H9 (cell line): ENCODE results near the gene THAP4. TPM values are rescaled to one million over a fixed set of nuclear protein-coding genes. Genes with fewer than 3 reads are reported as not detected.

ENCODE experiments used
- DNase-seq: peaks from one replicate; pipeline ENCODE4 v3.0.0-alpha.2; 2017
- H2AFZ ChIP-seq: one replicate; pipeline ENCODE4 v1.6.1; 2013; ENCODE audit warnings: mild to moderate bottlenecking, low read length, control low read depth, moderate library complexity
- H2AK5ac ChIP-seq: 2 replicates; pipeline ENCODE4 v1.6.1; 2013; ENCODE audit warnings: low read length, control low read depth, mixed read lengths; ENCODE audit not compliant: insufficient read length
- H2BK120ac ChIP-seq: one replicate; pipeline ENCODE4 v1.6.1; 2013; ENCODE audit warnings: low read depth, mild to moderate bottlenecking, low read length, control low read depth, inconsistent platforms; ENCODE audit not compliant: poor library complexity, severe bottlenecking
- H2BK12ac ChIP-seq: 2 replicates; pipeline ENCODE4 v1.6.1; 2013; ENCODE audit warnings: low read length, control low read depth, mixed read lengths, low read depth; ENCODE audit not compliant: insufficient read length
- H2BK15ac ChIP-seq: 2 replicates; pipeline ENCODE4 v1.6.1; 2013; ENCODE audit warnings: low read depth, low read length, control low read depth
- H2BK20ac ChIP-seq: one replicate; pipeline ENCODE4 v1.6.1; 2013; ENCODE audit warnings: low read depth, mild to moderate bottlenecking, low read length, control low read depth, inconsistent platforms; ENCODE audit not compliant: poor library complexity, severe bottlenecking
- H2BK5ac ChIP-seq: 2 replicates; pipeline ENCODE4 v1.6.1; 2013; ENCODE audit warnings: low read length, control low read depth, mixed read lengths; ENCODE audit not compliant: insufficient read length
- H3K14ac ChIP-seq: 2 replicates; pipeline ENCODE4 v1.6.1; 2013; ENCODE audit warnings: low read length, control low read depth; ENCODE audit not compliant: insufficient read depth
- H3K18ac ChIP-seq: 2 replicates; pipeline ENCODE4 v1.6.1; 2013; ENCODE audit warnings: low read depth, mild to moderate bottlenecking, mixed read lengths, low read length, control low read depth; ENCODE audit not compliant: insufficient read length
- H3K23ac ChIP-seq: 2 replicates; pipeline ENCODE4 v1.6.1; 2013; ENCODE audit warnings: low read length, control low read depth, mixed read lengths, low read depth; ENCODE audit not compliant: insufficient read length
- H3K23me2 ChIP-seq: 2 replicates; pipeline ENCODE4 v1.6.1; 2013; ENCODE audit warnings: low read depth, mild to moderate bottlenecking, mixed read lengths, low read length, control low read depth; ENCODE audit not compliant: insufficient read length, poor library complexity, severe bottlenecking
- H3K27ac ChIP-seq: 2 replicates; pipeline ENCODE4 v1.5.1; 2013; ENCODE audit warnings: low read length, control low read depth, mixed read lengths, low read depth; ENCODE audit not compliant: insufficient read length
- H3K27me3 ChIP-seq: 2 replicates; pipeline ENCODE4 v1.6.1; 2013; ENCODE audit warnings: low read length, control low read depth, inconsistent platforms; ENCODE audit not compliant: insufficient read depth
- H3K4ac ChIP-seq: 2 replicates; pipeline ENCODE4 v1.6.1; 2013; ENCODE audit warnings: low read depth, mild to moderate bottlenecking, control low read depth, inconsistent platforms, low read length, moderate library complexity
- H3K4me1 ChIP-seq: 2 replicates; pipeline ENCODE4 v1.6.1; 2013; ENCODE audit warnings: low read length, control low read depth, inconsistent platforms; ENCODE audit not compliant: insufficient read depth
- H3K4me2 ChIP-seq: 2 replicates; pipeline ENCODE4 v1.6.1; 2013; ENCODE audit warnings: low read length, control low read depth, mixed read lengths; ENCODE audit not compliant: insufficient read length, insufficient read depth
- H3K56ac ChIP-seq: 2 replicates; pipeline ENCODE4 v1.6.1; 2013; ENCODE audit warnings: low read depth, mild to moderate bottlenecking, mixed read lengths, low read length, control low read depth; ENCODE audit not compliant: insufficient read length
- H3K79me1 ChIP-seq: 2 replicates; pipeline ENCODE4 v1.6.1; 2013; ENCODE audit warnings: low read depth, mild to moderate bottlenecking, moderate library complexity, low read length, control low read depth, inconsistent platforms; ENCODE audit not compliant: insufficient read depth, poor library complexity, severe bottlenecking
- H3K79me2 ChIP-seq: 2 replicates; pipeline ENCODE4 v1.6.1; 2013; ENCODE audit warnings: low read length, control low read depth, inconsistent platforms; ENCODE audit not compliant: insufficient read depth
- H3K9ac ChIP-seq: 2 replicates; pipeline ENCODE4 v1.6.1; 2013; ENCODE audit warnings: low read length, control low read depth, mixed read lengths; ENCODE audit not compliant: insufficient read length; ENCODE audit errors: extremely low read depth
- H3K9me3 ChIP-seq: one replicate; pipeline ENCODE4 v1.6.1; 2013; ENCODE audit warnings: low read depth, low read length, inconsistent platforms; ENCODE audit not compliant: control insufficient read depth
- H3T11ph ChIP-seq: one replicate; pipeline ENCODE4 v1.6.1; 2013; ENCODE audit warnings: mild to moderate bottlenecking, low read length, control low read depth, inconsistent platforms
- H4K20me1 ChIP-seq: one replicate; pipeline ENCODE4 v1.6.1; 2013; ENCODE audit not compliant: control insufficient read depth, insufficient read length, insufficient read depth
- H4K5ac ChIP-seq: 2 replicates; pipeline ENCODE4 v1.6.1; 2013; ENCODE audit warnings: low read depth, mild to moderate bottlenecking, mixed read lengths, low read length, control low read depth; ENCODE audit not compliant: insufficient read length
- H4K8ac ChIP-seq: replicated peaks from 2 replicates; pipeline ENCODE4 v1.6.1; 2013; ENCODE audit warnings: low read length, control low read depth, mixed read lengths, low read depth; ENCODE audit not compliant: insufficient read length
- H4K91ac ChIP-seq: 2 replicates; pipeline ENCODE4 v1.6.1; 2013; ENCODE audit warnings: low read depth, mild to moderate bottlenecking, moderate library complexity, mixed read lengths, low read length, control low read depth; ENCODE audit not compliant: insufficient read length
- H3K27ac Mint-ChIP-seq, 3 experiments: 2 replicates in 2 of 3; 3 replicates in 1 of 3; pipeline ENCODE4 v1.8.0; 2020 to 2021; ENCODE audit warnings: mixed read lengths in 3 of 3, mild to moderate bottlenecking in 1 of 3, moderate library complexity in 1 of 3
- H3K27me3 Mint-ChIP-seq: 2 replicates; pipeline ENCODE4 v1.8.0; 2021; ENCODE audit warnings: low read depth, mild to moderate bottlenecking, moderate library complexity, mixed read lengths
- H3K36me3 Mint-ChIP-seq, 3 experiments: 2 replicates in 2 of 3; 3 replicates in 1 of 3; pipeline ENCODE4 v1.8.0; 2020 to 2021; ENCODE audit warnings: low read depth in 3 of 3, mixed read lengths in 3 of 3; ENCODE audit not compliant: insufficient read depth in 1 of 3
- H3K4me1 Mint-ChIP-seq, 2 experiments: 2 replicates each; pipeline ENCODE4 v1.8.0; 2020; ENCODE audit warnings: mixed read lengths in 2 of 2
- H3K4me3 Mint-ChIP-seq, 2 experiments: 2 replicates in 1 of 2; 3 replicates in 1 of 2; pipeline ENCODE4 v1.8.0; 2020 to 2021; ENCODE audit warnings: mild to moderate bottlenecking in 2 of 2, mixed read lengths in 2 of 2, moderate library complexity in 1 of 2
- H3K9me3 Mint-ChIP-seq, 2 experiments: 2 replicates in 1 of 2; 3 replicates in 1 of 2; pipeline ENCODE4 v1.8.0; 2020; ENCODE audit warnings: mild to moderate bottlenecking in 2 of 2, mixed read lengths in 2 of 2, moderate library complexity in 1 of 2
- WGBS: extraction: QIAGEN DNeasy Blood & Tissue Kit; methylation state at CpG from one replicate; pipeline ENCODE4 v1.1.7; 2013; ENCODE audit warnings: missing lambda C conversion rate, low lambda C conversion rate, mixed read lengths; ENCODE audit not compliant: insufficient read length; ENCODE audit errors: extremely low coverage; 5-methylcytosine and 5-hydroxymethylcytosine counted together
- total RNA-seq: library from RNA; stranded (reverse); gene quantifications from 2 replicates; pipeline ENCODE4 v1.2.1, GENCODE V29; 2021
- TF ChIP-seq, protein P1 (sequence below): fragments of 200-600 bp; sonication (generic); conservative IDR thresholded peaks from 3 replicates; pipeline ENCODE4 v1.8.0; 2021; ENCODE audit warnings: antibody characterized with exemption, mild to moderate bottlenecking

THAP4 gene
- total RNA-seq, 1 experiment from 2014 or later, result 70.6 TPM

DNA sequence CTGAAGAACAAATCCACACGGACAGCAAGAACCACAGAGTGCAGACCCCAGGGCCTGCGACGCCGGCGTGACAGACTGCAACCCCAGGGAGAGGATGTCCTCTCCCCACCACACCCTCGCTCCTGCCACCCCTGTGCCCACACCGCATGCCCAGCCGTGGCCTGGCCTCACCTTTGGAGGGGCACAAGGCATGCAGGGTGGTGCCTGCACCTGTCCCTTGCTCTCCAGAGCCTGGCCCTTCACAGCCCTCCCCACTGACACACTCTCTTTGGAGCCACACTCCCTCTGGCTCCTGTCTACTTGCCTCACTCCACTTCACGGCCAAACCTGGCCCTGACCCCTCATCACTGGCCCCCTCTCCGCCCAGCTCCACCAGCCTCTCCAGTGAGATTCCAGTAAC is 9.3 kb downstream of the THAP4 start:
- TF ChIP-seq, protein P1, sequence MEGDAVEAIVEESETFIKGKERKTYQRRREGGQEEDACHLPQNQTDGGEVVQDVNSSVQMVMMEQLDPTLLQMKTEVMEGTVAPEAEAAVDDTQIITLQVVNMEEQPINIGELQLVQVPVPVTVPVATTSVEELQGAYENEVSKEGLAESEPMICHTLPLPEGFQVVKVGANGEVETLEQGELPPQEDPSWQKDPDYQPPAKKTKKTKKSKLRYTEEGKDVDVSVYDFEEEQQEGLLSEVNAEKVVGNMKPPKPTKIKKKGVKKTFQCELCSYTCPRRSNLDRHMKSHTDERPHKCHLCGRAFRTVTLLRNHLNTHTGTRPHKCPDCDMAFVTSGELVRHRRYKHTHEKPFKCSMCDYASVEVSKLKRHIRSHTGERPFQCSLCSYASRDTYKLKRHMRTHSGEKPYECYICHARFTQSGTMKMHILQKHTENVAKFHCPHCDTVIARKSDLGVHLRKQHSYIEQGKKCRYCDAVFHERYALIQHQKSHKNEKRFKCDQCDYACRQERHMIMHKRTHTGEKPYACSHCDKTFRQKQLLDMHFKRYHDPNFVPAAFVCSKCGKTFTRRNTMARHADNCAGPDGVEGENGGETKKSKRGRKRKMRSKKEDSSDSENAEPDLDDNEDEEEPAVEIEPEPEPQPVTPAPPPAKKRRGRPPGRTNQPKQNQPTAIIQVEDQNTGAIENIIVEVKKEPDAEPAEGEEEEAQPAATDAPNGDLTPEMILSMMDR, result no peak
- no peak overlapping the region for H3K27ac ChIP-seq
- peaks cover 3 to 4% of the 10 kb centered on the region in 2 experiments; a peak in 1 of 4 replicates for H3K4me1 Mint-ChIP-seq
- no peak overlapping the region for H4K91ac ChIP-seq
- no peak overlapping the region for H4K8ac ChIP-seq
- no peak overlapping the region for H3K4me2 ChIP-seq
- H2AFZ ChIP-seq, result no peak overlapping the region
- H3T11ph ChIP-seq, result no peak overlapping the region
- no peak overlapping the region for H2BK12ac ChIP-seq
- no peak for DNase-seq
- H3K27ac Mint-ChIP-seq, result peak overlapping the region in 2 of 3 experiments; percentile 23 to 93; a peak in 2 of 7 replicates
- H3K18ac ChIP-seq, result no peak overlapping the region
- no peak overlapping the region for H3K56ac ChIP-seq
- H3K23me2 ChIP-seq, result no peaks in the 10 kb centered on the region
- H3K4ac ChIP-seq, result no peak overlapping the region
- H3K27me3 Mint-ChIP-seq, result no peaks in the 10 kb centered on the region
- H3K9me3 ChIP-seq, result no peaks in the 10 kb centered on the region
- peaks cover 8 to 40% (median 25%) of the 10 kb centered on the region in 3 experiments; a peak in 6 of 7 replicates for H3K36me3 Mint-ChIP-seq
- peaks cover 4% of the 10 kb centered on the region; the same call in 1 of the 2 replicates for H3K79me2 ChIP-seq
- H3K14ac ChIP-seq, result no peak overlapping the region
- no peaks in the 10 kb centered on the region for H3K27me3 ChIP-seq
- H2BK5ac ChIP-seq, result no peak overlapping the region
- H2AK5ac ChIP-seq, result no peak overlapping the region
- peaks cover 3% of the 10 kb centered on the region for H3K79me1 ChIP-seq
- no peaks in the 10 kb centered on the region for H3K4me1 ChIP-seq
- no peak overlapping the region for H4K5ac ChIP-seq
- no peak overlapping the region for H2BK15ac ChIP-seq
- WGBS, result no CpG with 5 or more reads among the region's 10 CpGs
- H2BK120ac ChIP-seq, result no peak overlapping the region
- no peak overlapping the region for H3K23ac ChIP-seq
- no peak overlapping the region for H2BK20ac ChIP-seq
- H3K9ac ChIP-seq, result no peak overlapping the region
- no peaks in the 10 kb centered on the region for H3K9me3 Mint-ChIP-seq
- no peak overlapping the region for H3K4me3 Mint-ChIP-seq
- H4K20me1 ChIP-seq, result no peaks in the 10 kb centered on the region
